HG02588 (cell line): ENCODE data around the gene CCNT1.
"Not testable (repeated sequence)": the region's sequence is repeated elsewhere in the genome, so short reads cannot be mapped to it uniquely, and the experiment has no call there.

ENCODE experiments used
- ATAC-seq: cut with Tn5 transposase; IDR thresholded peaks from one replicate; pipeline ENCODE4 v1.9.1; 2021; ENCODE audit warnings: mild to moderate bottlenecking, moderate library complexity; ENCODE audit not compliant: unreplicated experiment

The CCNT1 gene

GRCh38 chr12:48716493-48717251 lies at the start of gene CCNT1:
Gene CCNT1, minus strand, starts transcription at chr12:48716707. Its CDS starts 32 bp downstream, at chr12:48716675.
- ATAC-seq: peak; percentile 96

- no peak for ATAC-seq
Measured at GRCh38 chr12:48765753-48766162, 49.3 kb upstream of the CCNT1 start.

GRCh38 chr12:48764521-48764920 lies 48.0 kb upstream of the CCNT1 start:
- ATAC-seq: no peak

GRCh38 chr12:48758737-48759136 lies 42.2 kb upstream of the CCNT1 start:
- ATAC-seq: no peak

- no peak for ATAC-seq
Measured at GRCh38 chr12:48758186-48758585, 41.7 kb upstream of the CCNT1 start.

- no peak for ATAC-seq
Measured at GRCh38 chr12:48750769-48751356, 34.4 kb upstream of the CCNT1 start.

- ATAC-seq: no peak
Measured at GRCh38 chr12:48750215-48750614, 33.7 kb upstream of the CCNT1 start.

GRCh38 chr12:48744251-48745008 lies 27.9 kb upstream of the CCNT1 start:
- no peak for ATAC-seq

GRCh38 chr12:48739618-48740269 lies 23.2 kb upstream of the CCNT1 start:
- ATAC-seq: no peak

- no peak for ATAC-seq
Measured at GRCh38 chr12:48736456-48736855, 19.9 kb upstream of the CCNT1 start.

- ATAC-seq: no peak
Measured at GRCh38 chr12:48728807-48729206, 12.3 kb upstream of the CCNT1 start.

- ATAC-seq: not testable (repeated sequence)
Measured at GRCh38 chr12:48720737-48721136, 4.2 kb upstream of the CCNT1 start.

- ATAC-seq: not testable (repeated sequence)
Measured at GRCh38 chr12:48720171-48720570, 3.7 kb upstream of the CCNT1 start.

GRCh38 chr12:48719002-48719401 lies 2.5 kb upstream of the CCNT1 start:
- not testable (repeated sequence) for ATAC-seq

- no peak for ATAC-seq
Measured at GRCh38 chr12:48717252-48717695, 767 bp upstream of the CCNT1 start.

GRCh38 chr12:48716168-48716492 lies 377 bp downstream of the CCNT1 start:
- peak; percentile 15 for ATAC-seq

GRCh38 chr12:48712209-48712608 lies 4.3 kb downstream of the CCNT1 start:
- no peak for ATAC-seq

GRCh38 chr12:48698822-48699221 lies 17.7 kb downstream of the CCNT1 start:
- ATAC-seq: not testable (repeated sequence)

GRCh38 chr12:48696626-48697025 lies 19.9 kb downstream of the CCNT1 start:
- ATAC-seq: no peak

GRCh38 chr12:48695859-48696258 lies 20.6 kb downstream of the CCNT1 start:
- ATAC-seq: no peak

GRCh38 chr12:48694038-48694437 lies 22.5 kb downstream of the CCNT1 start:
- ATAC-seq: no peak
